Measurements from ENCODE around the gene ATP10B. TPM values are rescaled to one million over a fixed set of nuclear protein-coding genes. Genes with fewer than 3 reads are reported as not detected.

The ATP10B gene
- polyA plus RNA-seq, 4 donors = 0.22 to 0.69 (median 0.44) TPM

DNA sequence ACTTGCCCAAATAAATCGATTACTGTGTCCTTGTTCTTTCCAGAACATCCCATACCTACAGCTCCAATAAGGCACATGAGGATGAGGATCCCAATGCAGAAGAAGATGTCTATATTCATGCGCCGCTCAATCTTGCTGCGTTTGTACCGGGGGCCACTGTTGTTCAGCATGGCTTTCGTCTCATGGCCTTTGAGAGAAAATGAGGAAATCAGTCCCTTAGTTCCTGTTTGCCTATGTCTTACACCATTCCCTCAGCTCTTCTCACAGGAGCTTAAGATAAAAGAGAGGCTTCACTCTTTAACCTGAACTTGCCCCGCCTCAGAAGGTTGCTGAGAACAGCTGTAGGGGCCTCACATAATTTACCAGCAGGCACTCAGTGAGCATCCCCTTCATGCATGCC lies 211.6 kb downstream of the ATP10B start:
- no peak for DNase-seq (ENCODE audit: low read depth in 4 of 4, low spot score in 2 of 4)

DNA sequence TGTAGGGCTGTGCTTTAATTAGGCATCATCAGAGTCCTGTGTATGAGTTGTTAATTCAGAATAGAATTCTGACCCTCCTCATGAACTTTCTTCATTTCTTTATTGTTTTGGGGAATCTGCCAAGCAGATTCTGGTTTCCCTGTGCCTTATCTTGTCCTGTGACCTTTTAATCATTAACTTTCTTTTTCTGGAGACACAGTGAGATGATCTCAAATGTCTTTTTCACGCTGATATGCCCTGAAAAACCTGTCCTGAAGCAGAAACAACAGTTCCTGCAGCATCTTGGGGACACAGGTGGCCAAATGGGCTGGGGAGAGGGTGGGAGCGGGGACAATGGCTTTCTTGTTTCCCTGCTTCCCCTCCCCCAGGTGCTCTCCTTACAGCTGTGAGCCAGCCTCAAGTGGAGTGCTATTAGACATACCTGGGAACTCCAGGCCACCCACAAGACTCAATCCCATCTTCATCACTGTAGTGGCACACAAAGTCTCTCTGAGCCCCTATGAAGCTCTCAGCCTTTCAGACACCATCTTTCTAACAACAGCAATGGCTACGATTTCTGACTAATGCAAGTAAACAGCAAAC lies 213.8 kb downstream of the ATP10B start:
- DNase-seq (ENCODE audit: low read depth in 4 of 4, low spot score in 2 of 4) = no peak

- no peak for DNase-seq (ENCODE audit: low read depth in 4 of 4, low spot score in 2 of 4)
These were observed 214.5 kb downstream of the ATP10B start for GRCh38 chr5:160637357-160638090.

DNA sequence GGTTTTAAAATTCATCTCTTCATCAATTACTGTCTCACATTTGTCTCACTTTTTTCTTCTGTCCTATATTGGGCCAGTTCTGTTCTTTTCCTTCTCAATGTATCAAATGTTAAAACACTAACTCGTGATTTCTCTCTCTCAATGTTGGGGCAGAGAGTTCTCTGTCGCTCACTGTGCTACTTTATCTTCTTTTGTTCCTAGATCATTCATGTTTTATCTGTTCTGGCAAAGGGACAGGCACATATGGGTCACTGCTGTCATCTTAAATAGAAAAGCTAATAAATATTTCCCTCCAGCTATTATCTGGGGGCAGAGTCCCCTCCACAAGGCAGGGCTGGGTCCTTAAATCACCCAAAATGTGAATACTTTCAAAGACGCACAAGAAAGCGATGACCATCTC lies 216.3 kb downstream of the ATP10B start:
- no peak for DNase-seq (ENCODE audit: low read depth in 4 of 4, low spot score in 2 of 4)

DNA sequence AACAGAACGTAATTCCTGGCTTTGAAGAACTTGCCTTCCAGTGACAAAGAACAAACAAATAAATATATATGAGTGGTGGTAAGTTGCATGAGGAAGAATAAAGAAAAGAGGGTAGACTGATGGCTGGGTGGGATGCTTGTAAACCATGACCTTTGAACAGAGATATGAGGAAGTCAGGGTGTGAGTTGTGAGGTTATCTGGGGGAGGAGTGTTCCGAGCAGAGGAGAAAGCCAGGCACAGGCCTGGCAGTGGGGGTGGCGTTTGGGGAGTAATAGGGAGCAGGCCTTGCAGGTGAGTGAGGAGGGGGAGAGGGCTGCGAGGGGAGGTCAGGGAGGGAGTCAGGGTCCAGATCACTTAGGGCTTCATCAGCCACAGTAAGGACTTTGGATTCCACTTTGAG lies 217.0 kb downstream of the ATP10B start:
- DNase-seq (ENCODE audit: low read depth in 4 of 4, low spot score in 2 of 4) = no peak

GRCh38 chr5:160629003-160629402 lies 223.0 kb downstream of the ATP10B start:
- no peak for DNase-seq (ENCODE audit: low read depth in 4 of 4, low spot score in 2 of 4)

- no peak for DNase-seq (ENCODE audit: low read depth in 4 of 4, low spot score in 2 of 4)
These were observed 223.4 kb downstream of the ATP10B start for GRCh38 chr5:160628619-160628968.

DNA sequence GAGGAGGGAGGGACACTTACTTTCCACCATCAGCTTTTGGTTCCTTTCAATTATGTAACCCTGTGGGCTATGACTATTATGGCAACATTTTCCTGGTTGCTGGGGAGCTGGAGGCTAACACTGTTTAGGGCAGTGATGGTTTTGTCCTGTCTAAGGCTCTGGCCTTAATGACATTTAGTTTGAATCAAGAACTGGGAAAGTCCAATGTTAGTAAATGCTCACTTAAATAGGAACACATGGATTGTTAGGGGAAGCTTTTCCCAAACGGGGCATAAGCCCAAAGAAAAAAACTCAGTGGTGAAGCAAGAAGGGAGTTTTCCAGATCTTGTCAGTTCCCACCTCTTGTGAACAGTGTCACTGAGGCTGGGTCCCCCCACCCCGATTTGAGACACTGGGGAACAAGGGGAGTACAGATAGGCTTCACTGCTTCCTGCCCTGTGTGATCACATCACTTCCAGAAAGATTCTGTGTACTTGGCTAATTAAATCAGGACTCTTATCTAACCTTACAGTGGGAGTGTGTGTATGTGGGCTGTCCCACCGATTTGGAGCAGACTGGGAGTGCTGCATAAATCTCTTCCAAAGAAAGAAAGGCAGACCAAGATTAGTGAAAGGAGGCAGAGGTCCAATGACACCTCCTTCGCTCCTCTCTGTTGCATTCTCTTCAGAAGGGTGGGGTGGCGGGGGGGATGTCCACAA lies 223.9 kb downstream of the ATP10B start:
- DNase-seq (ENCODE audit: low read depth in 4 of 4, low spot score in 2 of 4) = no peak

GRCh38 chr5:160626322-160626721 lies 225.7 kb downstream of the ATP10B start:
- no peak for DNase-seq (ENCODE audit: low read depth in 4 of 4, low spot score in 2 of 4)

- no peak for DNase-seq (ENCODE audit: low read depth in 4 of 4, low spot score in 2 of 4)
These were observed 230.5 kb downstream of the ATP10B start for GRCh38 chr5:160621526-160621925.

GRCh38 chr5:160620401-160620800 lies 231.6 kb downstream of the ATP10B start:
- no peak for DNase-seq (ENCODE audit: low read depth in 4 of 4, low spot score in 2 of 4)

DNA sequence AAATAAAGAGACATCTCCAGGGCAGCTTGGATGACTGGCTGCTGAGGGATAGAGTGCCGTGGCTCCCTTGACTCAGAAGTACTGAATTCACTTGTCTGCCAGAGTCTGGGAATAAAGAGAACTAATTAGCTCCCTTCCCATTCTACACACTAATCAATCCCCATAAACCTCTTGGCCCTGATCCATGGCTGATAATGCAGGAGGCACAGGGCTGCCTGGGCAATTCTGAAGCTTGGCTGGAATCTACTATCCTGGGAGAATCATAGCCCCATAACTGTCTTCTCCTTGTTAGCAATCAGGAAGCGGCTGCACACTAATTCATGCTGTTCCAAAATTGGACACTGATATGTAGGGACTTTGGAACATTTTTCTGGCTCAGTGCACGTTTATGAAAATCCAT lies 232.6 kb downstream of the ATP10B start:
- DNase-seq (ENCODE audit: low read depth in 4 of 4, low spot score in 2 of 4) = no peak

- no peak for DNase-seq (ENCODE audit: low read depth in 4 of 4, low spot score in 2 of 4)
These were observed 233.7 kb downstream of the ATP10B start for GRCh38 chr5:160618286-160618685.

GRCh38 chr5:160616712-160617497 lies 235.1 kb downstream of the ATP10B start:
- DNase-seq (ENCODE audit: low read depth in 4 of 4, low spot score in 2 of 4) = no peak

GRCh38 chr5:160614136-160614535 lies 237.9 kb downstream of the ATP10B start:
- no peak for DNase-seq (ENCODE audit: low read depth in 4 of 4, low spot score in 2 of 4)

GRCh38 chr5:160605266-160605665 lies 246.7 kb downstream of the ATP10B start:
- DNase-seq (ENCODE audit: low read depth in 4 of 4, low spot score in 2 of 4) = no peak

DNA sequence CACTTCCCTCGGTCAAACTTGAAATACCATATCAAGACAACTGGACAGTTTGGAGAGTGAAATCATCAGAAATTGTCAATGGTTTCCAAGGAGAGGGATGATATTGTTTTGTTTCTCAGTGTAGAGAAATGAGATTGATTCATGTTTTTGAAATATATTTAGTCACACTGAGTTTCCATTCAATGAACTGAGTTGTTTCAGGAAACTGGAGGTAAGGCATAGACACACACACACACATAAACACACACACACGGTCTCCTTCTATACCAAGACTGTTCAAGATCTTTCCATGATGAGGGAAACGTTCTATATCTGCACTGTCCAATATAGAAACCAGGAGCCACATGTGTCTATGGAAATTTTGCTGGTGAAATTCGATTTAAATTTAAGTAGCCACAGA lies 247.5 kb downstream of the ATP10B start:
- DNase-seq (ENCODE audit: low read depth in 4 of 4, low spot score in 2 of 4) = no peak

- DNase-seq (ENCODE audit: low read depth in 4 of 4, low spot score in 2 of 4) = no peak
These were observed 249.3 kb downstream of the ATP10B start for GRCh38 chr5:160602744-160603143.

DNA sequence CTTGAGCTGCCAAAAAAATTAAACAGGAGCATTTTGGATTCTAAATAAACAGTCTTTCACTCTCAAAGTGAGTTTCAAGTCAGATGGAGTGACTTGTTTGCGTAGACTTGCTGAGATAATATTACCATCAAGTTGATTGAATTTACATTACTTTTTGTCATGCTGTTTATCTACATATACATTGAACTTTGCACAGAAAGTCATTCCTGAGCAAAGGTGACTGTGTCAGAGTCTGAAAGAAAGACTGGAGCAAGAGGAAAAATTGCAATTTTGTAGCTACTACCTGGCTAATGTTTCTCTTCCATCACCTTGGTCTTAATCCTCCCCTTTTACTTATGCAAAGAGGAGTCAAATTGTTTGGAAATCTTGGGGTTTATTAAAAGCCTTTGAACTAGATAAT lies 251.0 kb downstream of the ATP10B start:
- no peak for DNase-seq (ENCODE audit: low read depth in 4 of 4, low spot score in 2 of 4)

- no peak for DNase-seq (ENCODE audit: low read depth in 4 of 4, low spot score in 2 of 4)
These were observed 278.7 kb downstream of the ATP10B start for GRCh38 chr5:160573318-160573717.

- DNase-seq (ENCODE audit: low read depth in 4 of 4, low spot score in 2 of 4) = no peak
These were observed 284.8 kb downstream of the ATP10B start for GRCh38 chr5:160567031-160567705.

Data from left renal cortex interstitium (tissue), 4 donors.